Smooth muscle cell (in vitro differentiated cells): Measurements from ENCODE around the gene CALML5. TPM values are rescaled to one million over a fixed set of nuclear protein-coding genes. Genes with fewer than 3 reads are reported as not detected.

Experiments
- DNase-seq: peaks from one replicate; lab custom pipeline; 2025; ENCODE audit not compliant: unreplicated experiment; lab: John Stamatoyannopoulos, UW
- H2AFZ ChIP-seq: fragments of 200-600 bp; sonication (generic); 2 replicates; pipeline ENCODE4 v1.6.0; 2016; ENCODE audit warnings: antibody characterized with exemption, low read depth, mild to moderate bottlenecking
- H3F3A ChIP-seq: fragments of 200-600 bp; sonication (generic); 2 replicates; pipeline ENCODE4 v1.6.0; 2017; ENCODE audit warnings: antibody characterized with exemption, low read depth
- H3K27ac ChIP-seq: fragments of 200-600 bp; sonication (generic); 2 replicates; pipeline ENCODE4 v1.5.1; 2016; ENCODE audit warnings: low read depth, mild to moderate bottlenecking
- H3K27me3 ChIP-seq: fragments of 200-600 bp; sonication (generic); 2 replicates; pipeline ENCODE4 v1.6.1; 2016; ENCODE audit warnings: low read depth, mild to moderate bottlenecking
- H3K36me3 ChIP-seq: fragments of 200-600 bp; sonication (generic); 2 replicates; pipeline ENCODE4 v1.5.1; 2016; ENCODE audit warnings: low read depth
- H3K4me1 ChIP-seq: fragments of 200-600 bp; sonication (generic); 2 replicates; pipeline ENCODE4 v1.5.1; 2016; ENCODE audit warnings: low read depth
- H3K4me2 ChIP-seq: fragments of 200-600 bp; sonication (generic); 2 replicates; pipeline ENCODE4 v1.6.0; 2016; ENCODE audit warnings: mild to moderate bottlenecking
- H3K4me3 ChIP-seq: fragments of 200-600 bp; sonication (generic); 2 replicates; pipeline ENCODE4 v1.5.1; 2016; ENCODE audit warnings: mild to moderate bottlenecking
- H3K79me2 ChIP-seq: fragments of 200-600 bp; sonication (generic); 2 replicates; pipeline ENCODE4 v1.6.0; 2016; ENCODE audit warnings: low read depth, mild to moderate bottlenecking
- H3K9ac ChIP-seq: fragments of 200-600 bp; sonication (generic); 2 replicates; pipeline ENCODE4 v1.6.0; 2016; ENCODE audit warnings: low read depth
- H3K9me3 ChIP-seq: fragments of 200-600 bp; sonication (generic); replicated peaks from 2 replicates; pipeline ENCODE4 v1.5.1; 2016; ENCODE audit warnings: low read depth
- H4K20me1 ChIP-seq: fragments of 200-600 bp; sonication (generic); 2 replicates; pipeline ENCODE4 v1.6.0; 2016; ENCODE audit warnings: low read depth
- WGBS: methylation state at CpG from one replicate; pipeline ENCODE4 v1.1.7; 2016; ENCODE audit warnings: low lambda C conversion rate; 5-methylcytosine and 5-hydroxymethylcytosine counted together
- polyA plus RNA-seq: library from polyadenylated mRNA; unstranded; fragments of >200 nt; fragmentation: Nextera tagmentation; extraction: Ambion mirVana; gene quantifications from 2 replicates; pipeline ENCODE4 v1.2.1, GENCODE V29; 2016
- total RNA-seq: library from RNA; depleted of rRNA; stranded (reverse); fragments of >200 nt; gene quantifications from 2 replicates; pipeline ENCODE4 v1.2.3, GENCODE V29; 2014
- TF ChIP-seq, protein P1 (sequence below): fragments of 200-600 bp; sonication (generic); IDR thresholded peaks from 2 replicates; pipeline ENCODE4 v1.5.1; 2017; ENCODE audit warnings: borderline replicate concordance, mild to moderate bottlenecking, antibody characterized with exemption; ENCODE audit not compliant: insufficient read depth, poor library complexity, severe bottlenecking

CALML5 gene
- total and polyA plus RNA-seq, 2 experiments from 2014 or later: 16.5 to 24.3 TPM

DNA sequence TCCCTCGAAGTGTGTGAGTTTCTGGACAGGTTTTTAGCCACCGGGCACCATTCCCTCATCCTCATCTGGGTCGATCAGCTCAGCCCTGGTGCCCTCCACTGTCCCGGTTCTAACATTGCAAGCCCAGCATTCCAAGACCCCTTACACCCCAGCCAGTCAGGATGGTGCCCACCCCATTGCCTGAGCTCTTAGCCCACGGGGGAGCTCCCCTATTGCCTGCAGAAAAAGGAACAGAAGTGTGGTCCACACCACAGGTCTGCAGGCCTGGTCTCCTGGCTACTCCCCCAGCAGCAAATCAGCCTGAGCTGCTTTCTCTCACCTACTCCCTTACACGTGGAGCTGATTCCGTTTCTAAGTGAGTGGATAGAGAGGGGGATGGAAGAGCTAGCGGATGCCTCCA lies 4.8 kb downstream of the CALML5 start:
- no peaks in the 10 kb centered on the region for H3K36me3 ChIP-seq

DNA sequence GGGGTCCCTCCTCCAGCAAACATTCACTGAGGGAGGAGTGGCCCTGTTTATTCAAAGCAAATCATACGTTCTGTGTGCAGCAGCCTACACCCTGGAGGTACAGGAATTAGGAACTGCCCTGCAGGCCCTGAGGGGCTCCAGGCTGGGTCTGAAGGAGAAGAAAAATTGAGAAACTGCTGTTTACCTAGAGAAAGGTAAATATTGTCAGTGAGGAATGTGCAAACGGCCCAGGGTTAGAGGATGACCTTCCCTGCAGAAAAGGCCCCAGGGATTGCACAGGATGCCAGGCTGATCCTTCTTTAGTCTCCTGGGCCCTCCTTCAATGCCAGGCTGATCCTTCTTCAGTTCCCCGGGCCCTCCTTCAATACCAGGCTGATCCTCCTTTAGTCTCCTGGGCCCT lies 5.7 kb downstream of the CALML5 start:
- no peaks in the 10 kb centered on the region for H3K27me3 ChIP-seq
- no peaks in the 10 kb centered on the region for H3K9me3 ChIP-seq
- H3K4me3 ChIP-seq: no peak overlapping the region
- no peaks in the 10 kb centered on the region for H3K4me1 ChIP-seq
- no peak overlapping the region for H3K4me2 ChIP-seq
- no peaks in the 10 kb centered on the region for H3F3A ChIP-seq
- H3K36me3 ChIP-seq: no peaks in the 10 kb centered on the region
- no peak overlapping the region for H3K27ac ChIP-seq
- no peak overlapping the region for H2AFZ ChIP-seq
- H3K79me2 ChIP-seq: no peaks in the 10 kb centered on the region
- TF ChIP-seq, protein P1, sequence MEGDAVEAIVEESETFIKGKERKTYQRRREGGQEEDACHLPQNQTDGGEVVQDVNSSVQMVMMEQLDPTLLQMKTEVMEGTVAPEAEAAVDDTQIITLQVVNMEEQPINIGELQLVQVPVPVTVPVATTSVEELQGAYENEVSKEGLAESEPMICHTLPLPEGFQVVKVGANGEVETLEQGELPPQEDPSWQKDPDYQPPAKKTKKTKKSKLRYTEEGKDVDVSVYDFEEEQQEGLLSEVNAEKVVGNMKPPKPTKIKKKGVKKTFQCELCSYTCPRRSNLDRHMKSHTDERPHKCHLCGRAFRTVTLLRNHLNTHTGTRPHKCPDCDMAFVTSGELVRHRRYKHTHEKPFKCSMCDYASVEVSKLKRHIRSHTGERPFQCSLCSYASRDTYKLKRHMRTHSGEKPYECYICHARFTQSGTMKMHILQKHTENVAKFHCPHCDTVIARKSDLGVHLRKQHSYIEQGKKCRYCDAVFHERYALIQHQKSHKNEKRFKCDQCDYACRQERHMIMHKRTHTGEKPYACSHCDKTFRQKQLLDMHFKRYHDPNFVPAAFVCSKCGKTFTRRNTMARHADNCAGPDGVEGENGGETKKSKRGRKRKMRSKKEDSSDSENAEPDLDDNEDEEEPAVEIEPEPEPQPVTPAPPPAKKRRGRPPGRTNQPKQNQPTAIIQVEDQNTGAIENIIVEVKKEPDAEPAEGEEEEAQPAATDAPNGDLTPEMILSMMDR: no peak
- 80% methylated on average over 3 of the region's 3 CpGs for WGBS
- no peak overlapping the region for H3K9ac ChIP-seq
- no peaks in the 10 kb centered on the region for H4K20me1 ChIP-seq
- no peak for DNase-seq

More for the DNA sequence above, 4.8 kb downstream of the CALML5 start:
- H4K20me1 ChIP-seq: no peaks in the 10 kb centered on the region
- H3K27me3 ChIP-seq: no peaks in the 10 kb centered on the region
- H2AFZ ChIP-seq: no peak overlapping the region
- H3K9ac ChIP-seq: no peak overlapping the region
- H3K4me3 ChIP-seq: no peak overlapping the region
- no peaks in the 10 kb centered on the region for H3K4me1 ChIP-seq
- TF ChIP-seq, protein P1: no peak
- no peak overlapping the region for H3K27ac ChIP-seq
- H3F3A ChIP-seq: no peaks in the 10 kb centered on the region
- H3K9me3 ChIP-seq: no peaks in the 10 kb centered on the region
- DNase-seq: no peak
- no peak overlapping the region for H3K4me2 ChIP-seq
- 91% methylated on average over 8 of the region's 8 CpGs for WGBS
- H3K79me2 ChIP-seq: no peaks in the 10 kb centered on the region

DNA sequence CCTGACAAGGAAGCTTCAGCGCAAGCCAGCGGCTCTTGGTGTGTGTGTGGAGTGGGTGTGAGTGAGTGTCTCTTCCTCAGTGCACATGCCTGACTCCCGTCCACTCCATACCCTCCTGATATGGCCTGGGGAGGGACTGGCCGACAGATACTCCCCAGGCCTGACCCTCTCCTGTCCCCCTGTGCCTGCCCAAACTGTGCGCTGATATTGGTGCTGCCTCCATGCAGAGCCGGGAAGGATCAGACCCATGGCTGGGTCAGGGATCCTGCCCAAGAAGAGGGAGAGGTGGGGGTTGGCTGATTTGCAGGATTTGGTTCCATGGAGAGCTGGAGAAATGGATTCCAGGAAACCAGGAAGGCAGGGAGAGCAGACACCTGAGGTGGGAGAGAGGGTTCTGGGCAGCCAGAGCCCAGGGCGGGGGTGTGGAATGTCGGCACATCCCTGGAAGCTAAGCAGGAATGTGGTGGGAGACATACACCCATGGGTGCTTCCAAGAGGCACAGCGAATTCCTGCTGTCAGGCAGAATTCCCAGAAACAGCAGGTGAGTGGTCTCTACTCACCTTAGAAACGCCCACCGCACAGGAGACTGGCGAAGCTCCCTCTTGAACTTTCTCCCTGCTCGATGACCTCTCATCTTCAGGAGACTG lies 6.3 kb downstream of the CALML5 start:
- Histone ChIP-seq H3K4me2 (no peak overlapping the region), H3K27me3 (no peaks in the 10 kb centered on the region)

More for the DNA sequence above, 6.3 kb downstream of the CALML5 start:
- no peaks in the 10 kb centered on the region for H3F3A ChIP-seq
- no peak for DNase-seq
- no peak overlapping the region for H2AFZ ChIP-seq
- H3K9ac ChIP-seq: no peak overlapping the region
- no peaks in the 10 kb centered on the region for H3K79me2 ChIP-seq
- no peak overlapping the region for H3K27ac ChIP-seq
- TF ChIP-seq, protein P1: no peak
- H4K20me1 ChIP-seq: no peaks in the 10 kb centered on the region
- no peaks in the 10 kb centered on the region for H3K4me1 ChIP-seq
- H3K4me3 ChIP-seq: no peak overlapping the region
- H3K36me3 ChIP-seq: no peaks in the 10 kb centered on the region
- 97% methylated on average over 13 of the region's 13 CpGs for WGBS
- no peaks in the 10 kb centered on the region for H3K9me3 ChIP-seq
